Activated CD4-positive, alpha-beta T cell treated with anti-CD3 and anti-CD28 coated beads for 24 hours (primary cell): ENCODE measurements around the gene CELF4.

Experiments used
- DNase-seq, 2 donors: peaks; one replicate each; pipeline ENCODE4 v3.0.0-alpha.2; 2020; ENCODE audit warnings: low read depth in 2 of 2

CELF4 gene

DNA sequence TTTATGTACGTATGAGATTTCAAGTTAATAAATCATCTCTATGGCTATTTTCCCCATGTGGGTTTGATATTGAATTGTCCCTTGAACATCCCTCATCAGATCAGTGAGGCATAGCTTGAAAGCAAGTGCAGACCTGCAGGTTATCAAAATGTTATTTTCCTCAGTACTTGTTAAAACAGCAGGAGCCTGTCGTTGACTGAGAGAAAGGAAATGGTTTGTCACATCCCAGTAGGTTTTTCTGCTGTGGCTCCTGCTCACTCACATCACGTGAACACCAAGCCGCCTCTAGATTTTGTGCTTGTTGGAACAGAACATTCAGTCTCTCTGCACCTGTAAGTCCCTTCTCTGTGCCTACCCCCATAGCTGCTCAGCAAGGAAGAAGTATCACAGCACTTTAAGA is 340.3 kb downstream of the CELF4 start:
- DNase-seq, result no peak

DNA sequence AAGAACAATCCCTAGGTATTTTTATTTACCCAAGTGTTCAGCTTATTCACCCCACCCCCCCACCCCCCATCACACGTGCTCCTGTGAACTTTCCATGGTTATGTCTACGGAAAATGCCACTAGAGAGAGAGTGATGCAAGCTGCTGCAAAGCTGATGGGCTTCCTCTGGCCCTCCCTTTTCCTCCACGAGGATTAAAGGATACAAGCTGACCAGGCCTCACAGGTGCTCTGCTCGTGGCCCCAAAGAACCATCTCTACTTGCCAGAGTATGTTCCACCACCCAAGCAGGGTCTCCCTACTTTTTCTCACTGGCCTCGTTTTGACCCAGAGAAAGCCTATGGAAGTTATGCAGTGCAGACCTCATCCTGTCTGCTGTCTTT is 342.6 kb downstream of the CELF4 start:
- DNase-seq, result no peak

DNA sequence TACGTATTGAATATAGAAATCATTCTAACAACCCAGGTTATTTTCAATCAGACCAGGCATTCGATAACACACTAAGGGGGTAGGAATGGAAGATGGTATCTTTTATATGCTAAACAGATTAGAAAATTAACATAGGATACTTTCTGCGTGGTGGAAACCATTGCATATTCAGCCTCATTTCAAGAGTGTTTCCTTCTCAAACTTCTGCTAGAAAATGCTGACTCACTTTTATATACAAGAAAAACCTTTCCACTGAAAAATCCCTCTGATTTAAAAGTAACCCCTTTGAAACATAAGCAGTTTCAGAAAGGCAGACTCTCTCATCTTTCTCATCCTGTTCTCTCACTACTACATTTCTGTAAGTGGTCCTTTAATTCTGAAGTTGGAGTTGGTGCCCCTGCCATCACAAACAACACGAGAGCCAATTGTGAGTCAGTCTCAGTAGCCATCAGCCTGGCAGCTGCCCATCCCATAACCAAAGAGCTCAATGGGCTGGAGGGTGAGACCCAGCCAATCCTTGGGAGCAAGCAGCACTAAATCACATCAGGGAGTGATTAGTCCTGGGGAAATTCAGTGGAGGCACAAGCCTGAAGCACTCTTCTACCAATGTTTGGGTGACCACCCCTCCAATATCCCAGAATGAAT is 343.1 kb downstream of the CELF4 start:
- DNase-seq, result no peak

DNA sequence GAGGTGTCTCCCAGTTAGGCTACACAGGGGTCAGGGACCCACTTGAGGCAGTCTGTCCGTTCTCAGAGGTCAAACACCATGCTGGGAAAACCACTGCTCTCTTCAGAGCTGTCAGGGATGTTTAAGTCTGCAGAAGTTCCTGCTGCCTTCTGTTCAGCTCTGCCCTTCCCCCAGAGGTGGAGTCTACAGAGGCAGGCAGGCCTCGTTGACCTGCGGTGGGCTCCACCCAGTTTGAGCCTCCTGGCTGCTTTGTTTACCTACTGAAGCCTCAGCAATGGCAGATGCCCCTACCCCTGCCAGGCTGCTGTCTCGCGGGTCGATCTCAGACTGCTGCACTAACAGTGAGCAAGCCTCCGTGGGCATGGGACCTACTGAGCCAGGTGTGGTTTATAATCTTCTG is 346.3 kb downstream of the CELF4 start:
- DNase-seq, result no peak

DNA sequence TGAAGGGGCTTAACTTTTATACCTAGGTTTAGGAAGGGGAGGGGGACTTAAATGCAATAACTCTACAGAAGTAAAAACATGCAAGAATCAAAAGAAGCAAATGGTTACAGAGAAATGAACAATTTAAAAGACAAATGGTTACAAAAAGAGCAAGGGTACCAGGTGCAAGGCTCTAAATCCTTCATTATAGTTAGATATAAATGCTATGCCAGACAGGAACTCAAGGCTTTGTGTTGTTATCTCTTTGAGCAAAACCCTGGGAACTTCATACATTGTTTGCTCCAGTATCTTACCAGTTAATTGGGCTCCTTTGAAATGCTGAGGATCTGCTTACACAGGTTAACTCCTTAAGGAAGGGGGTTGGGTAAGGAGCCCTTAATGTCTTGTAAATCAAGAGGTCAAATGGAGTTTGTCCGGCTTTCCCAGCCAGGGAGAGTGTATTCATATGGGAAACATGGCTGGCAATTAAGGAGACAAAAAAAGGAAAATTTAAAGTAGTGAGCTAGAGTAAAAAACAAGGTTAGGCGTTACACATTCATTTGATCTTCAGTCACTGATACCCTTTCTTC is 347.5 kb downstream of the CELF4 start:
- no peak for DNase-seq

- DNase-seq, result no peak
Observed at GRCh38 chr18:37210781-37211180, 354.8 kb downstream of the CELF4 start.

- DNase-seq, result no peak
Observed at GRCh38 chr18:37207343-37207742, 358.3 kb downstream of the CELF4 start.

- no peak for DNase-seq
Observed at GRCh38 chr18:37199741-37200140, 365.9 kb downstream of the CELF4 start.
